Stimulated activated CD8-positive, alpha-beta memory T cell treated with anti-CD3 and anti-CD28 coated beads, Interleukin-4, amount 100 ng/mL, for 4 hours (primary cell): ENCODE data around the gene LANCL2.
"Not testable (repeated sequence)": the region's sequence is repeated elsewhere in the genome, so short reads cannot be mapped to it uniquely, and the experiment has no call there.

ENCODE experiments used
- DNase-seq, 2 donors: peaks; one replicate each; pipeline ENCODE4 v3.0.0-alpha.2; 2020; ENCODE audit warnings: low read depth in 2 of 2, low spot score in 1 of 2

The LANCL2 gene

DNA sequence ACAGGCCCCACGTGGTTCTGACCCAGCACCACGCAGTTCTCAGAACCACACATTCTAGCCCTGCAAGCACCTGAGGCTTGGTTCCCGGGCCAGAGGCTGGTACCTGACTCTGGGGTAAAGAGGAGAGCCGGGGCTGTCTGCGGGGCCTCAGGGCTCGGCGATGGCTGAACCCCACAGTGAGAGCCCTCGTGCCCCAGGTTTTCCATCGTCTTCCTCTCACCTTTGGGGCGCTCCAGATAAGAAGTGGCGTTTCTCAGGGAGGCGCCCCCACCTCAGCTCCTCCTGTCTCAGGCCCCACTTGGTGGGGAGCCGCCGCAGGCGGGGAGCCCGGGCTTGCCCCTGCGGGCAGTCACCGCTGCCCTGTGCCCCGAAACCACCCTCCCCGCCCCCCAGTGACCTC, 2.2 kb upstream of the LANCL2 start:
- DNase-seq, result no peak

DNA sequence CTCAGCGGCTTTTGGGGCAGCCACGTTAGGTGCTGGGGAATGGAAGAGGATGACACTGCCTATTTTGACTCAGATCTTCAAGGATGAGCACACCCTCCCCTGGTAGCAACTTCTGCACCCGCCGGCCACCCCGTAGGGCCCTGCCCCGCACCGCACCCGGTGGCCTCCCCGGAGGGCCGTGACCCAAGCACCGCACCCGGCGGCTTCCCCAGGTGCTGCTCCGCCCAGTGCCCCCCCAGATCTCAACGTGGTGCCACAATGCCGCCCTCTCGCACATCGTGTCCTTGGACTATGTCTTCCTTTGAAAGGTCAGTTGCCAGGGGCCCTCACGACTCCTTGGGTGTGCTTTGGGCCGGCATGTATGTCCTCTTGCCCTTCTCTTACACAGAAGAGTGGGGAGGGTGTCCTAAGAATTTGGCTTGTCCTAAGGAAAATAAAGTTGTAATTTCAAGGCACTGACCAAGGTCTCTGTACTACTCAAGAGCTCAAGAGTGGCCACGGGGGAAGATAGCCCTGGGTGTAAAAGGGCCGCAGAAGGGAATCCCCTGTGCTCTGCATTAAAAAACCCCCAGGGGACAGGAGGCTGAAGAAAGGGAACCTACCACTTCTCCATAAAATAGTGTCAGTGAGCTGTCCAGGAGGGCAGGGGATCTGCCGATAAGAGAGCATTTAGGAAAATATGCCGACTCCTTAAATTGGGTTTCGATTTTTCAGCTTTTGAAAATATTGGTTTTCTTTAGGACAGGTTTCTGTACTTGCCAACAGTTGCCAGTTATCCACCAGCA, 1.6 kb upstream of the LANCL2 start:
- DNase-seq, result no peak

- DNase-seq, result peak; percentile 84 to 87
These were observed 731 bp downstream of the LANCL2 start for GRCh38 chr7:55365675-55366460.

DNA sequence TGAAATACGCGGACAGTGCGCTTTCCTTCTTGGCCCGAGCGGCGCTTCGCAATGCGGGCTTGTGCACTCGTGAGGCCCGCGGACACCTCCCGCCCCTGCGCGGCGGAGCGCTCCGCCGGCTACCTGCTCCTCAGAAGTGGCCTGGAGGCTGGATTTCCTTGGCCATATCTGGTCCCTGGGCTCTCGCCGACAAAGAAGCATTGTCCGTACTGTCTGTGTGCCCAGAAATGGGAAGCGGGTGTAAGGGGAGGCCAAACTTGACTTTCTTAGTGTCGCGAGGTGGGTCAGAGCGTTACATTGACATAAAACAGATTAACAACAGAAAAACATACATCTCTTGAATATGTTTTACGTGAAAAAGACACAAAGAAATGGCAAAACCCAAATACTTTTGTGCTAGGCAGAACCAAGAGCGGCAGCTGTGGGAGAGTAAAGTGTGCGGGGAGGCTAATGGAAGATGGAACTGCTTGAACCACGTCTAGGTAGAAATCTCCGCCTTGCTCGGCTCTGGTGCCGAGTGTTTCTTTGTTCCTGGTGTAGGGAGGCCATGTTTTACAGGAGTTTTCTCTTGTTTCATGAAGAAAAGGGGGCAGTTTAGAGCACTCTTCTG, 1.4 kb downstream of the LANCL2 start:
- DNase-seq, result no peak

DNA sequence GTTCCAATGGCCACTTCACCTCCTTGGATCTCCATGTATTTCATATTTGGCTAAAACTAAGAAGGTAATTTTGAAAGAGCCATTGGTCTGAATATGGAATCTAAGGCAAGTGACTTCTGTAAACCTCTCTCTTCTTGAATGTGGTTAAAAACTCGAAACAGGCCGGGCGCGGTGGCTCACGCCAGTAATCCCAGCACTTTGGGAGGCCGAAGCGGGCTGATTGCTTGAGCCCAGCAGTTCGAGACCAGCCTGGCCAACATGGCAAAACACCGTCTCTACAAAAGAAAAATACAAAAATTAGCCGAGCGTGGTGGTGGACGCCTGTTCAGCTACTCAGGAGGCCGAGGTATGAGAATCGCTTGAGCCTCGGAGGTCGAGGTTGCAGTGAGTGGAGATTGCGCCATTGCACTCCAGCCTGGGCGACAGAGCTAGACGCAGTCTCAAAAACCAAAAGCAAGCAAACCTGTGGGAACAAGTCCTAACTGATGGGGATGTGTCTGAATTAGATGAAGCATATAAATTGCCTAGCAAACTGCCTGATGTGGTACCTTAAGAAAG, 2.2 kb downstream of the LANCL2 start:
- DNase-seq, result no peak

DNA sequence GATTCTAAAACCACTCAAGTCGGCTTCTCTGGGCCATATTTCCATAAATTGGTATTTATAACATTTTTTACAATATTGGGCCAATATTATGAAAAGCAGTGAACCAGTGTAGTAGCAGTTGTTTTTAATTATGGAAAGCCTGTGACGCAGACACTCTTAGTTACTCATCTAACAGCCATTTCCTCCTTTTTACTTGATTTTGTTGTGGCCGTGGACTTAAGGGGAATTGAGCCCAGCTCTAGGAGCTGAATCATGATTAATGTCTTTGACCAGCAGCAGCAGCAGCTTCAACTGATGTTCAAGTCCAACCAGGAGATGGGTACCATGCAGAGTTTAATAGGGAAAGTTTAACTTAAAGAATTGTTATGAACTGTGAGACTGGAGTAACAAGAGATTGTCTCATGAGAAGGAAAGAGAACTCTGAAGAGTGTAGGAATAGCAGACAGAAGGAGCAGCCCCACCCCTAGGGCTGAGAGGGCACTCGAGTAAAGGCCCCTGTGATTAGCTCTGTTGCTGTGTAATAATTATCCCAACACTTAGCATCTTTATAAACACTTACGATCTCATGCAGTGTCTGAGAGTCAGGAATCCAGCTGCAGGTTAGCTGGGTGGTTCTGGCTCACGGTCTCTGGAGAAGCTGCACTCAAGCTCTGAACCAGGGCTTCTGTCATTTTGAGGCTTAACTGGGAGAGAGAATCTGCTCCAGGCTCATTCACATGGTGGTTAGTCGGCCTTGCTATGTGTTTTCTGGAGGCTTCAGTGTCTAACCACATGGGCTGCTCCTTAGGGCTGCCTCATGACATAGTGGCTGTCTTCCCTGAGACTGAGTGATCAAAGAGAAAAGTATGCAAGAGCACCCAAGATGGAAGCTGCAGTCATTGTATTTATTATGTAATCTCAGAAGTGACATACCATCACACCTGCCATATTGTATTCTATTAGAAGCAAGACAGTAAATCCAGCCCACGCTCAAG, 4.6 kb downstream of the LANCL2 start:
- DNase-seq, result no peak

DNA sequence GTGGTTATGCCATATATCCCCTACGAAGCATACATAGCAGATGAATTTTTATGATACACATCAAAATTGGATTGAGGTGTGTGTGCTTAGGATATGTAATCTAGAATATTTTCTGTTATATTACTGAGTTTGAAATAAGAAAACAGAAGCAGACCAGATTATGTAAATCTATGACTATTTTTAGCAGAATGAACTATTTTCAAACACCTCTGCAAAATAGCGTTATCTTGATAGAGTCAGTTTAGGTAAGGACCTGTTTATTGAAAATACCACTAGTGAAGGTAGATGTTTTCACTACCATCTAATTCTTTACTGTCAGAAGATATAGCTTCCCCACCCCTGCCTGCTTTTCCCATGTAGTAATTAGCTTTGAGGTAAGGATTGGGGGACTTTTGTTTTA, 9.1 kb downstream of the LANCL2 start:
- DNase-seq, result no peak

DNA sequence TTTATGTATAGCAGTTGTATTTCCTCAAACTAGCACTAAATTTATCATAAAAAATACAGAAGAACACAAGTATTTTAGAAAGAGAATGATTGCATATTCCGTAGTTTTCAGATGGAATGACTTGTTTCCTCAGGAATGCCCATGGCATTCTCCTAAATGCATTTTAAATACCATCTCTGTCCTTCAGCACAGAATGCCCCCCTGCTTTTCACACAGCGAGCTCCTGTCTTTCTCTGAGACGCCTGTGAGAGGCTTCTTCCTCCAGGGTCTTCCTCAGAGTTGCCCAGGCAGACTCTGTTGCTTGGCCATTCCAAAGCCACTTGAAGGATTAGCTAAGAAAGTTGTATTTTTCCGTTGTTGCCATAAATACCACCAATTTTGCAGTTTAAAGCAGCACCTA, 10.1 kb downstream of the LANCL2 start:
- no peak for DNase-seq

DNA sequence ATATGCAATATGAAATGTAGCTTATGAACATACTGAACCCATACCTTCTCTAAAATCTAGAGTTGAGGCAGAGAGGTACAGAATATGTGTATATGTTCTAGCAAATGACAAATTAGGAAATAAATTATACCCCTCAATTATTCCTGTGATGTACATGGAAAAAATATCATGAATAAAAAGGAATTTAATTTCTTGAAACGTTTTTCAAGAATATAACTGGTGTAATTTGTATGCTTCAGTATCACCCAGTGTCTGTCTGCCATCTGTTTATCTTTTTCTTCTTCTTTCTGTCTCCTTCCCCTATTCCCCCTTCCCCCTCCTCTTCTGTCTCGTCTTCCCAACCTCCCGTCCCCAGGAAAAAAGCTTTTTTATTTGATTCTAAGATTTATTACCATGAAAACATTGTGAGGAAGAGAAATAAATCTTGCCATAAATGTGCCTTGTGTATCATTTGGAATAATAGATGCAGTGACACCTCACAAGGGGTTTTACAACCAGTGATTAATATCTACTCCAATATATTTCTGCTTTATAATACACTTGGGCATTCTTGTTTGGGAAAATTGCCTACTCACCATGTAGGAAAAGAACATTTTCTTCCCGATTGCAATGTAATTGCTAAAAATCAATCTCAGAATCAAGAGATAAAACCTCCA, 12.2 kb downstream of the LANCL2 start:
- DNase-seq, result no peak

- DNase-seq, result no peak
These were observed 14.1 kb downstream of the LANCL2 start for GRCh38 chr7:55379285-55379684.

GRCh38 chr7:55381189-55381588, 16.1 kb downstream of the LANCL2 start:
- no peak for DNase-seq

DNA sequence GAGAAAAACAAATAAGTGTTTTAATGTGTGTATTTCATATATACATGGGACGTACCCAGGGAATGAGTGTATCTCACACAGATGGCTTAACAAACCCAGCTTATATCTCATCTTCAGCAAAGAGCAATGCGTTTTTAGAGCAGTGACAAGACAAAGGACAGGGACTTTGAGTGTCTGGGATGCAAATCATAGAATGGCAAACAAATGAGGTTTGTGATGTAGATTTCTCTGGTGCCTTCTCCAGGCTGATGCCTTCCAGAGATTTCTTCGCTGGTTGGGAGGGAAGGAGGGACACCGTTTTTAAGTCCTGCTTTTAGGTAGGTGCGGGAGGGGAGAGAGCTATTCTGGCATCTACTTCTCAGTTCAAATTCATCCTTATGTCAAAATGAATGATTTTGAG, 16.6 kb downstream of the LANCL2 start:
- DNase-seq, result no peak

DNA sequence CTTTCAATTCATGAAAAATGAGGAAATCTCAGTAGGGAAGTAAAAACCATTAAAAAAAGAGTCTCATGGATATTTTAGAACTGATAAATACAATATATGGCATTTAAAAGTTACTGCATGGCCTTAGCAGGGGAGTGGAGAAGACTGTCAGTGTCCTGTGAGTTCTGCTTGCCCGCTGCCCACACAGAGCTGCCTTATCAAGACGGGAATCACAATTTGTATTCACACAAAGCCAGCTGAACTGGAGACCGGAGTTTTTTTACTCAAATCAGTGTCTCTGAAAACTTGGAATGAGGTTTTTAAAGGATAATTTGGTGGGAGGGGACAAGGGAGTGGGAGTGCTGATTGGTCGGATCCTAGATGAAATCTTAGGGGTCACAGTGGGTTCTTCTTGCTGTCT, 17.1 kb downstream of the LANCL2 start:
- DNase-seq, result no peak

DNA sequence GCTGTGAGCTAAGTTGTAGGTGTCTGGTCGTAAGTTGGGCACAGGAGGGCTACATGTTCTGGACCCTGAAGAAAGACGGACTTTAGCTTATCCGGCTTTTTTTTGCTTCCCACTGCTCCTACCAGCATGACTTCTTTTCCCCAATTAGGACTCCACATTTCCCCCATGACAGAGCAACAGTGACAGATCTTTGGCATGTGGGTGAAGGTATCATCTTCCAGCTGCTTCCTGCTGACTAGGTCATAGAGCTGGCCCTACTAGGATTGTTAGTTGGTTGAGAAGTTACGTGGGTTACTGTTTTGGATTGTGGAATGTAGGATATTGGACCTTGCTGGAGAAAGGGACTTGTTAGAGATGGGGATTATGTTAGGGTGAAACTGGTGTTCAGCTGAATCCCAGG, 21.4 kb downstream of the LANCL2 start:
- no peak for DNase-seq

DNA sequence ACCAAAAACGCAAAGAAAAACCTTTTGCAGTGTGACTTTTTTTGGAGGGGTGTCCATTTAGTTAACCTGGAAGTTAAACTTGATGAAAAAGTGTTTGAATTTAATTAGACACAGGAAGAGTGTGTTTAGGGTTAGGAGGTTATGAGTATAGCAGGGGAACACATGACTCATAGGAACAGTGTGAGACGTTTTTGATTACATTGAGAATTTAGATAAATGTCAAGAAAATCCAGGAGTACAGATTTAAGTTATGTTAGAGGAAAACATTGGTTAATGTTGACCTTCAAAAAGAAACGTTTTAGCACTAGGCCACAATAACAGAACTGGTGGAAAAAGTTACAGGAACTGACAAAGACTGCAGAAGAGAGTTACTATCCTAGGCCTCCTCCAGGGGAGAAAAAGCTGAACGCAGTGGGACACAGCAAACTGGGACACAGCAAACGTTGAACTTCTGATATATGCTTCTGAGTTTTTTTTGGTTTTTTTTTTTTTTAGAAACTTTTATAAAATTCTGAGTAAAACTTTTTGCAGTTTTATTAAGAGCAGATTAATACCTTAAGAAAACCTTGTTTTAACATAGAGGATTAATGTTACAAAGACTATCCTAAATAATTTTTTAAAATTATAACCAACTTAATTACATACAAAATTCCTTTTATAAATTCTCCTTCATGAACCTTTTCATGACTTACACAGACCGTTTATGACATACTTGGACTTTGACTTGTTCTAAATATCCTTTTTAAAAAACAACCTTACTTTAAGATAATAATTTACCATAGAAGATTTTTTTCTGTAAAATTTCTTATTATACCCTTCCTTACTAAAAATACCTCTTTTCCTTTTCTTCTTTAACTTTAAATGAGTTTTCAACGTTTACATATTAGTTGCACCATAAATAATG, 22.2 kb downstream of the LANCL2 start:
- no peak for DNase-seq

- no peak for DNase-seq
These were observed 31.2 kb downstream of the LANCL2 start for GRCh38 chr7:55396233-55396785.

GRCh38 chr7:55397617-55398016, 32.5 kb downstream of the LANCL2 start:
- DNase-seq, result no peak

- no peak for DNase-seq
These were observed 35.1 kb downstream of the LANCL2 start for GRCh38 chr7:55400191-55400590.

DNA sequence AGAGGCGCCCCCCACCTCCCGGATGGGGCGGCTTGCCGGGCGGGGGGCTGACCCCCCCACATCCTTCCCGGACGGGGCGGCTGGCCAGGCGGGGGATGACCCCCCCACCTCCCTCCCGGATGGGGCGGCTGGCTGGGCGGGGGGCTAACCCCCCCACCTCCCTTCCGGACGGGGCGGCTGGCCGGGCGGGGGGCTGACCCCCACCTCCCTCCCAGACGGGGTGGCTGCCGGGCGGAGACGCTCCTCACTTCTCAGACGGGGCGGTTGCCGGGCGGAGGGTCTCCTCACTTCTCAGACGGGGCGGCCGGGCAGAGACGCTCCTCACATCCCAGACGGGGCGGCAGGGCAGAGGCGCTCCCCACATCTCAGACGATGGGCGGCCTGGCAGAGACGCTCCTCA, 37.4 kb downstream of the LANCL2 start:
- DNase-seq, result not testable (repeated sequence)
